ENCODE data around the gene NEDD4L.

DNA sequence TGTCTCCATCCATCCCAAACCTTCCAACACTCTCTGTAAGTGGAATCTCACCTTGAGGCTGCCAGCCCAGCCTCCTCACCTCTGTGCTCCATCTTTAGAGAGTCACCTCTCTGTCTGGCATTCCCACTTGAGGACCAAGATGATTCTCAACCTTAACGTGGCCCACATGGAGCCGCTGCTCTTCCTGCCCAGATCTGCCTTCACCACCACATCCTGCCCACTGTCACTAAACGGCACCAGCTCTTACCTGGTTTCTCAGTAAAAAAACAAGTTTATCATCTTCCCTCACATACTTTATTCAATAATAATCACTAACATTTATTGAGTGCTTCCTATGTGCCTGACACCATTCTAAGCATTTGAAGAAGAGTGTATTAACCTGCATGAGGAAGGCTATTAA lies 80.4 kb downstream of the NEDD4L start:
- TF ChIP-seq, protein P1, sequence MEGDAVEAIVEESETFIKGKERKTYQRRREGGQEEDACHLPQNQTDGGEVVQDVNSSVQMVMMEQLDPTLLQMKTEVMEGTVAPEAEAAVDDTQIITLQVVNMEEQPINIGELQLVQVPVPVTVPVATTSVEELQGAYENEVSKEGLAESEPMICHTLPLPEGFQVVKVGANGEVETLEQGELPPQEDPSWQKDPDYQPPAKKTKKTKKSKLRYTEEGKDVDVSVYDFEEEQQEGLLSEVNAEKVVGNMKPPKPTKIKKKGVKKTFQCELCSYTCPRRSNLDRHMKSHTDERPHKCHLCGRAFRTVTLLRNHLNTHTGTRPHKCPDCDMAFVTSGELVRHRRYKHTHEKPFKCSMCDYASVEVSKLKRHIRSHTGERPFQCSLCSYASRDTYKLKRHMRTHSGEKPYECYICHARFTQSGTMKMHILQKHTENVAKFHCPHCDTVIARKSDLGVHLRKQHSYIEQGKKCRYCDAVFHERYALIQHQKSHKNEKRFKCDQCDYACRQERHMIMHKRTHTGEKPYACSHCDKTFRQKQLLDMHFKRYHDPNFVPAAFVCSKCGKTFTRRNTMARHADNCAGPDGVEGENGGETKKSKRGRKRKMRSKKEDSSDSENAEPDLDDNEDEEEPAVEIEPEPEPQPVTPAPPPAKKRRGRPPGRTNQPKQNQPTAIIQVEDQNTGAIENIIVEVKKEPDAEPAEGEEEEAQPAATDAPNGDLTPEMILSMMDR (IDR thresholded peaks at IDR 0.05; ENCODE audit: insufficient read depth, low read depth, low read length) = no peak
- no peak for TF ChIP-seq EZH2 (IDR thresholded peaks at IDR 0.05; ENCODE audit: insufficient read depth, low read length)
